Suprapubic skin (tissue), 4 donors: ENCODE data around the gene SMTNL1. TPM values are rescaled to one million over a fixed set of nuclear protein-coding genes. Genes with fewer than 3 reads are reported as not detected.

Source experiments
- DNase-seq, 2 donors: peaks; one replicate each; pipeline ENCODE4 v3.0.0-alpha.2; 2019; ENCODE audit warnings: low spot score in 2 of 2
- H3K27ac ChIP-seq: fragments of 200-600 bp; sonication (generic); one replicate; pipeline ENCODE4 v1.5.1; 2019
- H3K27me3 ChIP-seq: fragments of 200-600 bp; sonication (generic); one replicate; pipeline ENCODE4 v1.5.1; 2019
- H3K36me3 ChIP-seq: fragments of 200-600 bp; sonication (generic); one replicate; pipeline ENCODE4 v1.5.1; 2019
- H3K4me1 ChIP-seq: fragments of 200-600 bp; sonication (generic); one replicate; pipeline ENCODE4 v1.5.1; 2019
- H3K4me3 ChIP-seq: fragments of 200-600 bp; sonication (generic); one replicate; pipeline ENCODE4 v1.5.1; 2019; ENCODE audit warnings: mild to moderate bottlenecking
- H3K9me3 ChIP-seq: fragments of 200-600 bp; sonication (generic); one replicate; pipeline ENCODE4 v1.5.1; 2019
- EP300 ChIP-seq: sonication (generic); formaldehyde crosslinking; IDR thresholded peaks from one replicate; pipeline ENCODE4 v1.6.1; 2017; ENCODE audit warnings: antibody characterized with exemption
- POLR2A ChIP-seq, 2 donors: fragments of 450-650 bp; IDR thresholded peaks; one replicate each; pipeline ENCODE4 v1.6.1; 2017; ENCODE audit warnings: antibody characterized with exemption in 2 of 2, mild to moderate bottlenecking in 2 of 2, moderate library complexity in 2 of 2
- POLR2AphosphoS5 ChIP-seq, 3 donors: sonication (generic); formaldehyde crosslinking; IDR thresholded peaks; one replicate each; pipeline ENCODE4 v1.6.1; 2017; ENCODE audit warnings: antibody characterized with exemption in 3 of 3
- WGBS: methylation state at CpG from one replicate; pipeline ENCODE4 v1.1.5; 2018; 5-methylcytosine and 5-hydroxymethylcytosine counted together
- total RNA-seq, 4 donors: library from RNA; depleted of rRNA; stranded (reverse); fragments of >200 nt; gene quantifications; one replicate each; pipeline ENCODE4 v1.1.0, GENCODE V29; 2016
- TF ChIP-seq, protein P1 (sequence below), 2 donors: fragments of 200-600 bp in 1 of 2; fragments of 450-650 bp in 1 of 2; sonication (generic) in 1 of 2; IDR thresholded peaks; one replicate each; pipeline ENCODE4 v1.5.1; 2016 to 2019; ENCODE audit warnings: antibody characterized with exemption in 2 of 2, mild to moderate bottlenecking in 1 of 2, moderate library complexity in 1 of 2

Gene SMTNL1
- total RNA-seq, 4 donors from 2014 or later, result not detected

GRCh38 chr11:57552479-57552878, 15.1 kb downstream of the SMTNL1 start:
- DNase-seq, result no peak
- Histone ChIP-seq H3K36me3 (peaks cover 93% of the 10 kb centered on the region), H3K27me3 (no peaks in the 10 kb centered on the region), H3K4me1 (no peaks in the 10 kb centered on the region), H3K27ac (no peak overlapping the region), H3K4me3 (no peak overlapping the region), H3K9me3 (no peaks in the 10 kb centered on the region)
- 88% methylated on average over 5 of the region's 5 CpGs for WGBS
- TF ChIP-seq POLR2A (IDR thresholded peaks at IDR 0.05) (no peak), EP300 (no peak), POLR2AphosphoS5 (IDR thresholded peaks at IDR 0.05) (no peak)
- TF ChIP-seq, protein P1, sequence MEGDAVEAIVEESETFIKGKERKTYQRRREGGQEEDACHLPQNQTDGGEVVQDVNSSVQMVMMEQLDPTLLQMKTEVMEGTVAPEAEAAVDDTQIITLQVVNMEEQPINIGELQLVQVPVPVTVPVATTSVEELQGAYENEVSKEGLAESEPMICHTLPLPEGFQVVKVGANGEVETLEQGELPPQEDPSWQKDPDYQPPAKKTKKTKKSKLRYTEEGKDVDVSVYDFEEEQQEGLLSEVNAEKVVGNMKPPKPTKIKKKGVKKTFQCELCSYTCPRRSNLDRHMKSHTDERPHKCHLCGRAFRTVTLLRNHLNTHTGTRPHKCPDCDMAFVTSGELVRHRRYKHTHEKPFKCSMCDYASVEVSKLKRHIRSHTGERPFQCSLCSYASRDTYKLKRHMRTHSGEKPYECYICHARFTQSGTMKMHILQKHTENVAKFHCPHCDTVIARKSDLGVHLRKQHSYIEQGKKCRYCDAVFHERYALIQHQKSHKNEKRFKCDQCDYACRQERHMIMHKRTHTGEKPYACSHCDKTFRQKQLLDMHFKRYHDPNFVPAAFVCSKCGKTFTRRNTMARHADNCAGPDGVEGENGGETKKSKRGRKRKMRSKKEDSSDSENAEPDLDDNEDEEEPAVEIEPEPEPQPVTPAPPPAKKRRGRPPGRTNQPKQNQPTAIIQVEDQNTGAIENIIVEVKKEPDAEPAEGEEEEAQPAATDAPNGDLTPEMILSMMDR (IDR thresholded peaks at IDR 0.05), result no peak

DNA sequence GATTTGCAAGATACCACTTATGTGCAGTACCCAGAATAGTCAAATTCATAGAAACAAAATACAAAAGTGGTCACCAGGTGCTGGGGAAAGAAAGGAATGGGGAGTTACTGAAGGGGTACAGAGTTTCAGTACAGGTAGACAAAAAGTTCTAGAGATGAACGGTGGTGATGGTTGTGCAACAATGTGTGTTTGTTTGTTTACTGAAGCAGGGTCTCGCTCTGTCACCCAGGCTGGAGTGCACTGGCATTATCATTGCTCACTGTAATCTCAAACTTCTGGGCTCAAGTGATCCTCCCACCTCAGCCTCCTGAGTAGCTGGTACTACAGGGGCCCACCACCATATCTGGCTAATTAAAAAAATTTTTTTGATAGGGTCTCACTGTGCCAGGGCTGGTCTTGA, 18.0 kb downstream of the SMTNL1 start:
- Histone ChIP-seq H3K27me3 (no peaks in the 10 kb centered on the region), H3K27ac (no peak overlapping the region), H3K4me1 (no peaks in the 10 kb centered on the region), H3K4me3 (no peak overlapping the region), H3K9me3 (no peaks in the 10 kb centered on the region), H3K36me3 (peaks cover 88% of the 10 kb centered on the region)
- TF ChIP-seq POLR2A (IDR thresholded peaks at IDR 0.05) (no peak), POLR2AphosphoS5 (IDR thresholded peaks at IDR 0.05) (no peak), EP300 (no peak)
- TF ChIP-seq, protein P1 (IDR thresholded peaks at IDR 0.05), result no peak
- 83% methylated on average over 2 of the region's 2 CpGs for WGBS
- DNase-seq, result no peak

DNA sequence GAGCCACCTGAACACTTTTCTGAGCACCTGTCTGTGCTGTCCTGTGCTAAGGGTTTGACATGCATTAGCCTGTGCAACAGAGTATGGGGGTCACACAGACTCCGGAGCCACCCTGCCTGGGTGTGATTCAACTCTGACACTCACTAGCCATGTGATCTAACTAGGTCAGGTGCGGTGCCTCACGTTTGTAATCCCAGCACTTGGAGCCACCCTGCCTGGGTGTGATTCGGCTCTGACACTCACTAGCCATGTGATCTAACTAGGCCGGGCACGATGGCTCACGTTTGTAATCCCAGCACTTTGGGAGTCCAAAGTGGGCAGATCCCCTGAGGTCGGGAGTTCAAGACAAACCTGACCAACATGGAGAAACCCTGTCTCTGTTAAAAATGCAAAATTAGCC, 18.6 kb downstream of the SMTNL1 start:
- WGBS, result 82% methylated on average over 8 of the region's 8 CpGs
- peaks cover 82% of the 10 kb centered on the region for H3K36me3 ChIP-seq

DNA sequence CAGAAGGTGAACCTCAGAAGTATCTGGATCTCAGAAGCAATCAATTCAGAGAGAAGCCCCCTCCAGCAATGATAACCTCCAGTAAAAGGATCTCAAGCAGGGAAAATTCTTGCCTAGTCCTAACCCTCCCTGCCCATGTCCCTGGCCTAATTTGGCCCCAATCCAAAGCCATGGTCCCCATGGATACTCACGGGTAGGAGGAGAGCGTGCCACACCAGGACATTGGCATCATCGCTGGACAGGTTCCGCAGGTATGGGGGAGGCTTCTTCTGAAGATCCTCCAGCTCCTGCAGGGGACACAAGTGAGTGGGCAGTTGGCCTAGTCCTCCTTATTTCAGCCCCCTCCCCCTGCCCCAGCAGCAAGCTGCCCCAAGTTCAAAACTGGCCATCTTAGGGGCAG, 22.8 kb downstream of the SMTNL1 start:
- H3K27ac ChIP-seq, result no peak overlapping the region
- TF ChIP-seq POLR2A (IDR thresholded peaks at IDR 0.05) (no peak), POLR2AphosphoS5 (IDR thresholded peaks at IDR 0.05) (no peak), EP300 (no peak)
- TF ChIP-seq, protein P1 (IDR thresholded peaks at IDR 0.05), result no peak
- H3K4me3 ChIP-seq, result no peak overlapping the region
- peaks cover 40% of the 10 kb centered on the region for H3K36me3 ChIP-seq
- 100% methylated on average over 2 of the region's 4 CpGs for WGBS
- no peaks in the 10 kb centered on the region for H3K9me3 ChIP-seq
- H3K27me3 ChIP-seq, result no peaks in the 10 kb centered on the region
- peaks cover 5% of the 10 kb centered on the region for H3K4me1 ChIP-seq
- DNase-seq, result no peak

More for the DNA sequence above, 18.6 kb downstream of the SMTNL1 start:
- Histone ChIP-seq H3K4me3 (no peak overlapping the region), H3K4me1 (no peaks in the 10 kb centered on the region), H3K27ac (no peak overlapping the region), H3K27me3 (no peaks in the 10 kb centered on the region), H3K9me3 (no peaks in the 10 kb centered on the region)
- DNase-seq, result no peak
- TF ChIP-seq POLR2AphosphoS5 (IDR thresholded peaks at IDR 0.05) (no peak), EP300 (no peak), POLR2A (IDR thresholded peaks at IDR 0.05) (no peak)
- TF ChIP-seq, protein P1 (IDR thresholded peaks at IDR 0.05), result no peak

DNA sequence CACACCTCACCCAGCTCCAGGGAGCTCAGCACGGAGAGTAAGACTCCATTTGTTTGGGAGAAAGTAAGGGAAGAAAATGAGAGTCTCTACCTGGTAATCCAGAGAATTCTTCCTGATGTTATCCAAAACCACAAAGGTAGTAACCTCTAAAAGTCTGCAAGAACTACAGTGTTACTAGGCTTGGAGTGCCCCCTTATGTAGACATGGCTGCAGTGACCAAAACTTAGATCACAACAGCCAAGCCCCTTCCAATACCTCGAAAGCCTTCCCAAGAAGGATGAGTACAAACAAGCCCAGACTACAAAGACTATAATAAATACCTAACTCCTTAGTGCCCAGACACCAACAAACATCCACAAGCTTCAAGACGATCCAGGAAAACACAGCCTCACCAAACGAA, 25.2 kb downstream of the SMTNL1 start:
- H3K4me1 ChIP-seq, result peaks cover 22% of the 10 kb centered on the region
- peaks cover 18% of the 10 kb centered on the region for H3K36me3 ChIP-seq
- no peak for DNase-seq
- H3K27me3 ChIP-seq, result no peaks in the 10 kb centered on the region
- H3K27ac ChIP-seq, result no peak overlapping the region
- 43% methylated on average over 4 of the region's 4 CpGs for WGBS
- no peak overlapping the region for H3K4me3 ChIP-seq
- H3K9me3 ChIP-seq, result no peaks in the 10 kb centered on the region
- TF ChIP-seq POLR2AphosphoS5 (IDR thresholded peaks at IDR 0.05), result no peak
- TF ChIP-seq EP300, result no peak
- TF ChIP-seq POLR2A (IDR thresholded peaks at IDR 0.05), result no peak
- TF ChIP-seq, protein P1 (IDR thresholded peaks at IDR 0.05), result no peak
